Neural cell (in vitro differentiated cells): Measurements from ENCODE around the gene RPL38. TPM values are rescaled to one million over a fixed set of nuclear protein-coding genes. Genes with fewer than 3 reads are reported as not detected.

ENCODE experiments used
- H2AFZ ChIP-seq: fragments of 200-600, 300-800 bp; sonication (generic), shearing (Covaris generic); 2 replicates; pipeline ENCODE4 v1.6.0; 2014; ENCODE audit warnings: low read depth, mild to moderate bottlenecking, antibody characterized with exemption, low read length, moderate library complexity
- H3F3A ChIP-seq: fragments of 200-600 bp; shearing (Covaris generic); 2 replicates; pipeline ENCODE4 v1.6.1; 2016; ENCODE audit warnings: mild to moderate bottlenecking, moderate library complexity, mixed read lengths, antibody characterized with exemption, low read length; ENCODE audit not compliant: insufficient read depth, poor library complexity, severe bottlenecking
- H3K27ac ChIP-seq: fragments of 200-600, 300-800 bp; sonication (generic), shearing (Covaris generic); 2 replicates; pipeline ENCODE4 v1.5.1; 2014; ENCODE audit warnings: mild to moderate bottlenecking, low read length, moderate library complexity
- H3K27me3 ChIP-seq: fragments of 300-800, 200-600 bp; sonication (generic), shearing (Covaris generic); 2 replicates; pipeline ENCODE4 v1.6.0; 2014; ENCODE audit warnings: mild to moderate bottlenecking, low read depth, low read length, moderate library complexity; ENCODE audit not compliant: insufficient read depth
- H3K36me3 ChIP-seq: fragments of 300-800, 200-600 bp; sonication (generic), shearing (Covaris generic); 2 replicates; pipeline ENCODE4 v1.5.1; 2014; ENCODE audit warnings: mild to moderate bottlenecking, antibody characterized with exemption, low read length, moderate library complexity; ENCODE audit not compliant: insufficient read depth
- H3K4me2 ChIP-seq: fragments of 300-800, 200-600 bp; sonication (generic), shearing (Covaris generic); 2 replicates; pipeline ENCODE4 v1.6.0; 2014; ENCODE audit warnings: mild to moderate bottlenecking, low read length
- H3K4me3 ChIP-seq: fragments of 300-800, 200-600 bp; sonication (generic), shearing (Covaris generic); 2 replicates; pipeline ENCODE4 v1.5.1; 2014; ENCODE audit warnings: mild to moderate bottlenecking, low read length, moderate library complexity
- H3K79me2 ChIP-seq: fragments of 200-600 bp; shearing (Covaris generic); replicated peaks from 2 replicates; pipeline ENCODE4 v1.6.0; 2014; ENCODE audit warnings: mild to moderate bottlenecking, low read length, moderate library complexity; ENCODE audit not compliant: insufficient read depth
- H3K9ac ChIP-seq: fragments of 300-800, 200-600 bp; sonication (generic), shearing (Covaris generic); 2 replicates; pipeline ENCODE4 v1.6.1; 2016; ENCODE audit warnings: mild to moderate bottlenecking, low read length, mixed read lengths
- H3K9me2 ChIP-seq: fragments of 200-600 bp; shearing (Covaris generic); 2 replicates; pipeline ENCODE4 v1.6.1; 2016; ENCODE audit warnings: mild to moderate bottlenecking, low read length, mixed read lengths; ENCODE audit not compliant: insufficient read depth
- H3K9me3 ChIP-seq: fragments of 200-600, 300-800 bp; sonication (generic), shearing (Covaris generic); 2 replicates; pipeline ENCODE4 v1.6.1; 2016; ENCODE audit warnings: mild to moderate bottlenecking, mixed run types, low read length, moderate library complexity, mixed read lengths
- H4K20me1 ChIP-seq: fragments of 200-600 bp; shearing (Covaris generic); 2 replicates; pipeline ENCODE4 v1.6.1; 2016; ENCODE audit warnings: mild to moderate bottlenecking, mixed run types; ENCODE audit not compliant: insufficient read depth
- EP300 ChIP-seq: fragments of 450-650 bp; conservative IDR thresholded peaks from 2 replicates; pipeline ENCODE4 v1.6.1; 2014; ENCODE audit warnings: antibody characterized with exemption, mild to moderate bottlenecking, moderate library complexity; ENCODE audit not compliant: poor library complexity, severe bottlenecking
- EZH2 ChIP-seq: fragments of 200-600, 300-800 bp; shearing (Covaris generic), sonication (generic); IDR thresholded peaks from 2 replicates; pipeline ENCODE4 v1.6.1; 2014; ENCODE audit warnings: antibody characterized with exemption, low read length, borderline replicate concordance, mild to moderate bottlenecking; ENCODE audit not compliant: insufficient read depth, poor library complexity, severe bottlenecking
- MXI1 ChIP-seq: fragments of 450-650 bp; conservative IDR thresholded peaks from 2 replicates; pipeline ENCODE4 v1.6.1; 2014; ENCODE audit warnings: antibody characterized with exemption, mild to moderate bottlenecking; ENCODE audit not compliant: poor library complexity, severe bottlenecking
- POLR2AphosphoS5 ChIP-seq: IDR thresholded peaks from 2 replicates; pipeline ENCODE4 v1.6.1; 2012
- RAD21 ChIP-seq: fragments of 450-650 bp; conservative IDR thresholded peaks from 2 replicates; pipeline ENCODE4 v1.6.1; 2014; ENCODE audit warnings: antibody characterized with exemption, mild to moderate bottlenecking, moderate library complexity
- REST ChIP-seq: IDR thresholded peaks from 2 replicates; pipeline ENCODE4 v1.6.1; 2012; ENCODE audit warnings: borderline replicate concordance
- SMC3 ChIP-seq: fragments of 450-650 bp; conservative IDR thresholded peaks from 2 replicates; pipeline ENCODE4 v1.6.1; 2014; ENCODE audit warnings: antibody characterized with exemption, mild to moderate bottlenecking, moderate library complexity; ENCODE audit not compliant: poor library complexity
- TAF1 ChIP-seq: IDR thresholded peaks from 2 replicates; pipeline ENCODE4 v1.6.1; 2012; ENCODE audit warnings: low read depth
- polyA plus RNA-seq: library from polyadenylated mRNA; depleted of rRNA; stranded (reverse); fragments of >200 nt; gene quantifications from 2 replicates; pipeline ENCODE4 v1.2.3, GENCODE V29; 2014
- TF ChIP-seq, protein P1 (sequence below): fragments of 450-650 bp; IDR thresholded peaks from 2 replicates; pipeline ENCODE4 v1.5.1; 2014; ENCODE audit warnings: antibody characterized with exemption, mild to moderate bottlenecking, moderate library complexity; ENCODE audit not compliant: poor library complexity, severe bottlenecking

RPL38 gene
- polyA plus RNA-seq, 1 donor from 2014 or later: 378 TPM

DNA sequence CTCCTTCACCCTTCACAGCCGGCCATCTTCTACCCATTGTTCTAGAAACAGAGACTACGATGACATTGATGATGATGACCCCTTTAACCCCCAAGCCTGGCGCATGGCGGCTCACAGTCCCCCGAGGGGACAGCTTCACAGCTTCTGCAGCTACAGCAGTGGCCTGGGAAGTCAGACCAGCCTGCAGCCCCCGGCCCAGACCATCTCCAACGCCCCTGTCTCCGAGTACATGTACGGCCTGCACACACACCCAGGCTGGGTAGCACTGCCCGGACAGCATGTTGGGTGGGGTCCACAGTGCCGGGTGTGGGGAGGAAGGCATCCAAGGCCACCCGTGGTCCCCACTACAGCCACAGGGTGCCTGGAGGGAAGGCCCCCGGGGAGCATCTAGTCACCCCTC, 49.6 kb downstream of the RPL38 start:
- no peak overlapping the region for H3K4me3 ChIP-seq
- H3K27ac ChIP-seq: no peak overlapping the region
- H3K9me2 ChIP-seq: no peaks in the 10 kb centered on the region
- no peaks in the 10 kb centered on the region for H3F3A ChIP-seq
- H3K27me3 ChIP-seq: peaks cover 10% of the 10 kb centered on the region
- H3K79me2 ChIP-seq: no peaks in the 10 kb centered on the region
- H2AFZ ChIP-seq: no peak overlapping the region
- H3K36me3 ChIP-seq: no peaks in the 10 kb centered on the region
- H3K9me3 ChIP-seq: no peaks in the 10 kb centered on the region
- TF ChIP-seq TAF1 (no peak), EZH2 (no peak), MXI1 (no peak), REST (no peak), EP300 (no peak), RAD21 (no peak)
- TF ChIP-seq, protein P1, sequence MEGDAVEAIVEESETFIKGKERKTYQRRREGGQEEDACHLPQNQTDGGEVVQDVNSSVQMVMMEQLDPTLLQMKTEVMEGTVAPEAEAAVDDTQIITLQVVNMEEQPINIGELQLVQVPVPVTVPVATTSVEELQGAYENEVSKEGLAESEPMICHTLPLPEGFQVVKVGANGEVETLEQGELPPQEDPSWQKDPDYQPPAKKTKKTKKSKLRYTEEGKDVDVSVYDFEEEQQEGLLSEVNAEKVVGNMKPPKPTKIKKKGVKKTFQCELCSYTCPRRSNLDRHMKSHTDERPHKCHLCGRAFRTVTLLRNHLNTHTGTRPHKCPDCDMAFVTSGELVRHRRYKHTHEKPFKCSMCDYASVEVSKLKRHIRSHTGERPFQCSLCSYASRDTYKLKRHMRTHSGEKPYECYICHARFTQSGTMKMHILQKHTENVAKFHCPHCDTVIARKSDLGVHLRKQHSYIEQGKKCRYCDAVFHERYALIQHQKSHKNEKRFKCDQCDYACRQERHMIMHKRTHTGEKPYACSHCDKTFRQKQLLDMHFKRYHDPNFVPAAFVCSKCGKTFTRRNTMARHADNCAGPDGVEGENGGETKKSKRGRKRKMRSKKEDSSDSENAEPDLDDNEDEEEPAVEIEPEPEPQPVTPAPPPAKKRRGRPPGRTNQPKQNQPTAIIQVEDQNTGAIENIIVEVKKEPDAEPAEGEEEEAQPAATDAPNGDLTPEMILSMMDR: no peak
- no peak overlapping the region for H3K4me2 ChIP-seq
- H3K9ac ChIP-seq: no peak overlapping the region
- H4K20me1 ChIP-seq: no peaks in the 10 kb centered on the region

- no peaks in the 10 kb centered on the region for H3K9me2 ChIP-seq
- no peaks in the 10 kb centered on the region for H3K79me2 ChIP-seq
- H3K9ac ChIP-seq: no peak overlapping the region
- no peak overlapping the region for H3K4me2 ChIP-seq
- no peaks in the 10 kb centered on the region for H3F3A ChIP-seq
- no peak for TF ChIP-seq POLR2AphosphoS5
- TF ChIP-seq EP300: no peak
- no peak for TF ChIP-seq REST
- no peak for TF ChIP-seq EZH2
- TF ChIP-seq, protein P1: no peak
- TF ChIP-seq MXI1: no peak
- no peak for TF ChIP-seq TAF1
- no peak for TF ChIP-seq RAD21
- TF ChIP-seq SMC3: no peak
- H3K27ac ChIP-seq: no peak overlapping the region
- no peaks in the 10 kb centered on the region for H3K27me3 ChIP-seq
- no peak overlapping the region for H2AFZ ChIP-seq
- H3K36me3 ChIP-seq: no peaks in the 10 kb centered on the region
- no peaks in the 10 kb centered on the region for H3K9me3 ChIP-seq
- no peaks in the 10 kb centered on the region for H4K20me1 ChIP-seq
- no peak overlapping the region for H3K4me3 ChIP-seq
These were observed 53.8 kb downstream of the RPL38 start for GRCh38 chr17:74257311-74257710.
